Caki2 (cell line): ENCODE data around the gene NT5C2. TPM values are rescaled to one million over a fixed set of nuclear protein-coding genes. Genes with fewer than 3 reads are reported as not detected.

Experiments used
- DNase-seq: peaks from one replicate; pipeline ENCODE4 v3.0.0-alpha.2; 2015; ENCODE audit warnings: low read depth
- in situ Hi-C: cut with HindIII; loops from 2 replicates; pipeline ENCODE4 v1.10.0; 2016; ENCODE audit warnings: low sequenced_read_pairs, low pct_unique_long_range_greater_than_20kb, mixed read lengths
- total RNA-seq: library from RNA; depleted of rRNA; stranded (reverse); fragments of >200 nt; shearing (Covaris generic); gene quantifications from 2 replicates; pipeline ENCODE4 v1.2.3, GENCODE V29; 2014; ENCODE audit warnings: low replicate concordance; rRNA removed

Gene NT5C2
- total RNA-seq, 1 experiment from 2014 or later: 30.0 TPM

DNA sequence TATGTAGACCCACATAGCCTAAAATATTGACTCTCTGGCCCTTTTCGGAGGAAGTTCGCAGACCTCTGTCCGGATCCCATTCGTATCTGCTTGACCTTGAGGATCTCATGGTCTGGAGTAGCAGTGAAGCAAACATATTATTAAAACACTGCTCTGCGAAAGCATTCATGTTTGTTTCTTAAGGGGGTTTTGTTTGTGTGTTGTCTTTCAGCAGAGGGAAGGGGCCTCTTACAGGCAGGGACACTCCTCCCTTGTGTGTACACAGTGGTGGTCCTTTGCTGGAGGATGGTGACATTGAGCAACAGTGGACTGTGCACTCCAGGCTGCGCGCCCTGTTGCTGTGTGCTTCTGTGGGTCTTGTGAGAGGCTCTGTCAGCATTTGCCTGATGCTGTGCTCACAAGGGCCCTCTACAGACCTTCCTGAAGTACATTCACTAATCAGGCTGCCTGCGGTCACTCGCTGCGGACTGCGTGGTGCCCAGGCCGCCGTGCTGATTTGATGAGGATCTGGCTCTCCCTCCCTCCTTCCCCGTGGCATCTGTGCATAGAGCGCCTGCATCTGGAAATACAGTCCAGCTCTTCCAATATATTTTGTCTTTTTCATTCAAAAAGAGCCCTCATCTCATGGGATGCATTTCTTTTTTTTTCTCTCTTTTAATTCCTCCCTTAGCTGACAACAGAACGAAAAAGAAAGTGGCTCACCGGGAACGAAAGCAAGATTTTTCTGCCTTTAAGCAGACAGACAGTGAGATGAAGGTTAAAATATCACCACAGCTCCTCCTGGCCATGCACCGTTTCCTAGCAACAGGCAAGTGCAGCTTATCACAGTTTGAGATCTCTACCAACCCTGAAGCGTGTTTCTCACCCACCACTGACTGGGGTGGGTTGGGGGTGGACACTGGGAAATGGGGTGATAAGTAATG, 139.2 kb downstream of the NT5C2 start:
- no peak for DNase-seq
- in situ Hi-C loops: no loop called here

GRCh38 chr10:103049237-103049636, 143.8 kb downstream of the NT5C2 start:
- in situ Hi-C loops: no loop called here
- DNase-seq: no peak

DNA sequence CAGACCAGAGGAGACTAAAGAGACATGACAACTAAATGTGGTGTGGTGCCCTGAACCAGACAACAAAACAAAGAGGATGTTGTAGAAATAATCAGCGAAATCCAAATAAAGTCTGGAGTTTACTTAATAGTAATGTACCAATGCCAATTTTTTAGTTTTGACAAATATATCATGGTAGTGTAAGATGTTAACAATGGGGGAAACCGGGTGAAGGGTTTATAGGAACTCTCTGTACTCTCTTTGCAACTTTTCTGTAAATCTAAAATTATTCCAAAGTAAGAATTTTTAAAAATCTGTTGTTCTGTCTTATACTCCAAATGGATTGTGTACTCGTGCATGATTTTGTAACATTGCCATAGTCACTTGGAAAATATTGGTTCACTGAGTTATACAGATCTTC, 145.7 kb downstream of the NT5C2 start:
- no peak for DNase-seq
- in situ Hi-C loops: no loop called here

DNA sequence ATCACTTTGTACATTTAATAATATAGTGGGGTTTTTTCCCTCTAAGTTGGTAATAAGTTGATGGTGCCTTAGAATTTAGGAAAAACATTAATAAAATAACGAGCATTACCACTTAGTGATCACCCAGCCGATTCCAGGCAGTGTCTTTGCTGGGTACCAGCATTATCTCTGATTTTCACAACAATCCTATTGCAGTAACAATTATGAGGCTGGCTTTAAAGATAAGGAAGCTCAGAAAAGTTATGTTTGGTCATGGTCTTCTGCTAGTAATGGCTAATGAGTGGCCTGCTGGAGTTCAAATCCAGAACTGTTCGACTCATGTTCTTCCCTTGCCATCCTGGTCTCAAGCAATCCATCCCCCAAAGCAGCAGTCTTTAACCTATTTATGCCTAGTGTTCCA, 147.1 kb downstream of the NT5C2 start:
- in situ Hi-C loops: no loop called here
- DNase-seq: no peak

- in situ Hi-C loops: no loop called here
- no peak for DNase-seq
These were observed 148.1 kb downstream of the NT5C2 start for GRCh38 chr10:103044942-103045489.

DNA sequence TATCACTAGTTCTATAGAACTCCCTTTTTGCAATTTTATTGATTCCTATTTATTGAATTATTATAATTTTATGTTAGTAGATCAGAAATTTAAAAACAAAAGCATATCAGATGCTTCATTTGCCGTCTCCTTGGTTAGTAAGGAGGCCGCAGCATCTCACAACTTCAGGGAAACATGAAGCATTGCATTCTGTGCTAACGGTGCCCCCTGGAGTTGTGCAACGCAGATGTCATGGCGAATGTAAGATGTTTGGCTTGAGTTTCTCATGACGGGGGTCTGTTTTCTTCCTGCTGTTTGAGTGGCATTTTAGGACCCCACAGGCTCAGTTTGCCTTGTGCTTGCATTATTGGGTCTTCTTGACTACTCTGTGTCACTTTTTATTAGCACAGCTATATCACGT, 150.2 kb downstream of the NT5C2 start:
- DNase-seq: no peak
- in situ Hi-C loops: no loop called here

- no peak for DNase-seq
- in situ Hi-C loops: no loop called here
These were observed 150.9 kb downstream of the NT5C2 start for GRCh38 chr10:103042129-103042528.

DNA sequence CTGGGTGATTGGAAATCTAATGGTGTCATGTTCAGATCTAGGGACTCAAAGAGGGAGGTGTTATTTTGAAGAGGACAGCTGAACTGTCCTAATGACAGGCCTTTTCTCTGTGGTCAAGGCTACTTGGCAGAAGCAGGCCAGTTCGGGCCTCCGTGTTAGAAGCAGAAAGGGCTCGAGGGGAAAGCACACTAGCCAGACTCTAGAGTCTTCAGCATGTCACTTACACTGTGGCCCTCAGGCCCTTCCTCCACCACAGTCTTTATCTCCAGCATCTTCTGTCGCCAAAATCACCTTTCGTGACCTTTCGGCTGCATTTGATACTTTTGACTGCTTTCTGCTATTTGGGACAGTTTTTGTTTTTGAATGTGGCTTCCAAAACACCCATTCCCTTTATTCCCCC, 151.7 kb downstream of the NT5C2 start:
- no peak for DNase-seq
- in situ Hi-C loops: no loop called here

DNA sequence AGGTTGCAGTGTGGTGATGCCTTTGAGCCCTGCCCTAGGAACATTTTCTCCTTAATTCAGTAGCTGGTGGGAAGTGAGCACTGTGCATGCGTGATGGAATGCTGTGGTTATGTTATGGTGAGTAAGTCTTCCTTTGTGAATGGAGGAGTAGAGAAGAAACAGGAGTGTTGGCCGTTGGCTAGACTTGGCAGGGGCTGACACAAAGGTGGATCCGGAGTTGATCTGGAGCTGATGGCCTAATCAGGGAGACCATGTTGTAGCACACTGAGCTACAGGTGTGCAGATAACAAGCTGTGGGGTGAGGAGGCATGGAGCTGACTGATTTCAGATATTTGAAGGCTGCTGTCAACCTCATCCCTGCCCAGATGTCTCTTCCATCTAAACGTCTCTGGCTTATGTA, 152.7 kb downstream of the NT5C2 start:
- in situ Hi-C loops: no loop called here
- DNase-seq: no peak

- no peak for DNase-seq
These were observed 154.5 kb downstream of the NT5C2 start for GRCh38 chr10:103038570-103038969.

More at GRCh38 chr10:103038570-103038969, 154.5 kb downstream of the NT5C2 start:
- in situ Hi-C loops: no loop called here

Other genes starting within 250 kb of the NT5C2 start
- not detected in 2 replicates for gene RPEL1, start 52.6 kb upstream of the NT5C2 start, total RNA-seq
- gene INA, start 83.9 kb upstream of the NT5C2 start, total RNA-seq: not detected in 2 replicates
- 11.2 and 13.8 TPM in 2 replicates for gene PCGF6, start 157.9 kb upstream of the NT5C2 start, total RNA-seq
- 2.3 and 3.6 TPM in 2 replicates for gene TAF5, start 174.7 kb upstream of the NT5C2 start, total RNA-seq
- gene ATP5MK, start 203.2 kb upstream of the NT5C2 start, total RNA-seq: 242 and 351 TPM in 2 replicates
- 17.3 and 33.0 TPM in 2 replicates for gene PDCD11, start 203.4 kb upstream of the NT5C2 start, total RNA-seq